NB4 (cell line): ENCODE results near the gene ZNF629.

Source experiments
- DNase-seq: peaks from one replicate; pipeline ENCODE4 v3.0.0; 2010; ENCODE audit warnings: low read depth
- H3K4me3 ChIP-seq: one replicate; pipeline ENCODE4 v1.5.1; 2011; ENCODE audit warnings: mild to moderate bottlenecking, low read depth, low read length, moderate library complexity
- MYC ChIP-seq: IDR thresholded peaks from 2 replicates; pipeline ENCODE4 v1.6.1; 2011; ENCODE audit warnings: low read depth, low read length
- POLR2A ChIP-seq: IDR thresholded peaks from 2 replicates; pipeline ENCODE4 v1.6.1; 2011; ENCODE audit warnings: mild to moderate bottlenecking; ENCODE audit not compliant: insufficient read length; ENCODE audit errors: extremely low read depth
- TF ChIP-seq, protein P1 (sequence below): IDR thresholded peaks from 2 replicates; pipeline ENCODE4 v1.6.1; 2011; ENCODE audit warnings: low read depth, low read length
- TF ChIP-seq, protein P2 (sequence below): IDR thresholded peaks from one replicate; pipeline ENCODE4 v1.5.1; 2012; ENCODE audit warnings: low read depth, low read length

The ZNF629 gene

GRCh38 chr16:30768583-30769181, 18.3 kb downstream of the ZNF629 start:
- TF ChIP-seq POLR2A = no peak
- no peak overlapping the region for H3K4me3 ChIP-seq
- no peak for DNase-seq

DNA sequence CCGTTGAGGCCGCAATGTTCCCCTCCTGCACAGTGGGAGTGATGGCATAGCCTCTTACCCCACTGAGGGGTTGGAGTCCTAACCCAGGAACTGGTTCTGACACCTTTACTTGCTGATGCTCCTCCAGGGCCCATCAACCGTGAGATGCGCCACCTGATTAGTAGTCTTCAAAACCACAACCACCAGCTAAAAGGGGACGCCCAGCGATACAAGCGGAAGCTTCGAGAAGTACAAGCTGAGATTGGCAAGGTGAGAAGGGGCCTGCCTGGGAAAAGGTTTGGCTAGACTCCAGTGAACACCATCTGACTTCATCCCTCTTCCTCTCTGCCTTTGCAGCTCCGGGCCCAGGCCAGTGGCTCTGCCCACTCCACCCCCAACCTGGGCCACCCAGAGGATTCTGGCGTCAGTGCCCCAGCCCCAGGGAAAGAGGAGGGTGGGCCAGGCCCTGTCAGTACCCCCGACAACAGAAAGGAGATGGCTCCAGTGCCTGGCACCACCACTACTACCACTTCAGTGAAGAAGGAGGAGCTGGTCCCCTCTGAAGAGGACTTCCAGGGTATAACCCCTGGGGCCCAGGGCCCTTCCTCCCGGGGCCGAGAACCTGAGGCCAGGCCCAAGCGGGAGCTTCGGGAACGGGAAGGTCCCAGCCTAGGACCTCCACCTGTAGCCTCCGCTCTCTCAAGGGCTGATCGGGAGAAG, 19.1 kb downstream of the ZNF629 start:
- DNase-seq = no peak
- TF ChIP-seq MYC (no peak), POLR2A (no peak)
- TF ChIP-seq, protein P1, sequence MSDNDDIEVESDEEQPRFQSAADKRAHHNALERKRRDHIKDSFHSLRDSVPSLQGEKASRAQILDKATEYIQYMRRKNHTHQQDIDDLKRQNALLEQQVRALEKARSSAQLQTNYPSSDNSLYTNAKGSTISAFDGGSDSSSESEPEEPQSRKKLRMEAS = no peak
- TF ChIP-seq, protein P2, sequence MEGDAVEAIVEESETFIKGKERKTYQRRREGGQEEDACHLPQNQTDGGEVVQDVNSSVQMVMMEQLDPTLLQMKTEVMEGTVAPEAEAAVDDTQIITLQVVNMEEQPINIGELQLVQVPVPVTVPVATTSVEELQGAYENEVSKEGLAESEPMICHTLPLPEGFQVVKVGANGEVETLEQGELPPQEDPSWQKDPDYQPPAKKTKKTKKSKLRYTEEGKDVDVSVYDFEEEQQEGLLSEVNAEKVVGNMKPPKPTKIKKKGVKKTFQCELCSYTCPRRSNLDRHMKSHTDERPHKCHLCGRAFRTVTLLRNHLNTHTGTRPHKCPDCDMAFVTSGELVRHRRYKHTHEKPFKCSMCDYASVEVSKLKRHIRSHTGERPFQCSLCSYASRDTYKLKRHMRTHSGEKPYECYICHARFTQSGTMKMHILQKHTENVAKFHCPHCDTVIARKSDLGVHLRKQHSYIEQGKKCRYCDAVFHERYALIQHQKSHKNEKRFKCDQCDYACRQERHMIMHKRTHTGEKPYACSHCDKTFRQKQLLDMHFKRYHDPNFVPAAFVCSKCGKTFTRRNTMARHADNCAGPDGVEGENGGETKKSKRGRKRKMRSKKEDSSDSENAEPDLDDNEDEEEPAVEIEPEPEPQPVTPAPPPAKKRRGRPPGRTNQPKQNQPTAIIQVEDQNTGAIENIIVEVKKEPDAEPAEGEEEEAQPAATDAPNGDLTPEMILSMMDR = no peak
- H3K4me3 ChIP-seq = no peak overlapping the region

DNA sequence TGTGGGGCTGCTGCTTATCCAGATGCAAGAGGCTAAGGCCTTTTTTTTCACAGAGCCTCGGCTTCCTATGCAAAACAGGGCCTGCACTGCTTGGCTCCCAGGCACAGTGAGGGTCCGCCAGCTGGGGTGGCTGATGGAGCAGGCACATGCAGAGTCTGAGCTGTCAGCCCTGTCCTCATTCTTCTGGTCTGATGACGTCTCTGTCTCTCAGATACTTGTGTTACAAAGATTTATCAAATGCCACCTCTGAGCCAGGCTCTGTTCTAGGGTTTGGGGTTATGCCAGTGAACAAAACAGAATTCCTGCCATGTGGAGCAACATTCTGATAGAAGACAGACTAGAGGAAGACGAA, 20.1 kb downstream of the ZNF629 start:
- no peak for DNase-seq
- no peak overlapping the region for H3K4me3 ChIP-seq
- no peak for TF ChIP-seq POLR2A
- TF ChIP-seq, protein P1 = no peak
- TF ChIP-seq, protein P2 = no peak
- no peak for TF ChIP-seq MYC

DNA sequence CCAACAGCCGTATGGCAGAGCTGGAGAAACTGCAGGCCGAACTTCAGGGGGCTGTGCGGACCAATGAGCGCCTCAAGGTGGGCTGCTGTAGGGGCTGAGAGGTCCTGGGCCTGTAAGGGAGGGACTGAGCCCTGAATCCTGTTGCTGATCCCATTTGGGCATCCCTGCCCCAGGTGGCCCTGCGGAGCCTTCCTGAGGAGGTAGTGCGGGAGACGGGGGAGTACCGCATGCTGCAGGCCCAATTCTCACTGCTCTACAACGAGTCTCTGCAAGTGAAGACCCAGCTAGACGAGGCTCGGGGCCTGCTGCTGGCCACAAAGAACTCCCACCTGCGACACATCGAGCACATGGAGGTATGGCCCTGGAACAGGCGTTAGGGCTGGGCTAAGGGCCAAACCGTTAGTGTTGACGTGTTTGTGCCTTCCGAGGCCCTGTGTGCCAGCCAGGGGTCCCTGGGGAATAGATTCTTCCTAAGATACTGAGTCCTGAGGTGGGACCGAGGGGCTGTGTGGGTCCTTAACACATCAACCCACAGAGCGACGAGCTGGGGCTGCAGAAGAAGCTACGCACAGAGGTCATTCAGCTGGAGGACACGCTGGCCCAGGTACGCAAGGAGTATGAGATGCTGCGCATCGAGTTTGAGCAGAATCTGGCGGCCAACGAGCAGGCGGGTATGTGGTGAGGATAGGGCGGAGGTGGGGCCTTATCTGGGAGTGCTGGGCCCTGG, 20.6 kb downstream of the ZNF629 start:
- no peak for DNase-seq
- no peak overlapping the region for H3K4me3 ChIP-seq
- TF ChIP-seq MYC (no peak), POLR2A (no peak)
- TF ChIP-seq, protein P2 = no peak
- TF ChIP-seq, protein P1 = no peak

GRCh38 chr16:30764816-30765465, 22.1 kb downstream of the ZNF629 start:
- no peak for DNase-seq
- TF ChIP-seq, protein P1 = no peak
- TF ChIP-seq, protein P2 = no peak
- no peak for TF ChIP-seq POLR2A
- TF ChIP-seq MYC = no peak
- no peak overlapping the region for H3K4me3 ChIP-seq

- no peak for DNase-seq
- TF ChIP-seq, protein P2 = no peak
- TF ChIP-seq MYC = no peak
- H3K4me3 ChIP-seq = no peak overlapping the region
Measured at GRCh38 chr16:30764086-30764485, 22.9 kb downstream of the ZNF629 start.
